ENCODE data around the gene PDCD7.
A peak's percentile ranks its signal among the peaks of the same experiment; 100 is the strongest.
"Not testable (repeated sequence)": the region's sequence is repeated elsewhere in the genome, so short reads cannot be mapped to it uniquely, and the experiment has no call there.

Gene PDCD7, protein sequence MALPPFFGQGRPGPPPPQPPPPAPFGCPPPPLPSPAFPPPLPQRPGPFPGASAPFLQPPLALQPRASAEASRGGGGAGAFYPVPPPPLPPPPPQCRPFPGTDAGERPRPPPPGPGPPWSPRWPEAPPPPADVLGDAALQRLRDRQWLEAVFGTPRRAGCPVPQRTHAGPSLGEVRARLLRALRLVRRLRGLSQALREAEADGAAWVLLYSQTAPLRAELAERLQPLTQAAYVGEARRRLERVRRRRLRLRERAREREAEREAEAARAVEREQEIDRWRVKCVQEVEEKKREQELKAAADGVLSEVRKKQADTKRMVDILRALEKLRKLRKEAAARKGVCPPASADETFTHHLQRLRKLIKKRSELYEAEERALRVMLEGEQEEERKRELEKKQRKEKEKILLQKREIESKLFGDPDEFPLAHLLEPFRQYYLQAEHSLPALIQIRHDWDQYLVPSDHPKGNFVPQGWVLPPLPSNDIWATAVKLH

DNA sequence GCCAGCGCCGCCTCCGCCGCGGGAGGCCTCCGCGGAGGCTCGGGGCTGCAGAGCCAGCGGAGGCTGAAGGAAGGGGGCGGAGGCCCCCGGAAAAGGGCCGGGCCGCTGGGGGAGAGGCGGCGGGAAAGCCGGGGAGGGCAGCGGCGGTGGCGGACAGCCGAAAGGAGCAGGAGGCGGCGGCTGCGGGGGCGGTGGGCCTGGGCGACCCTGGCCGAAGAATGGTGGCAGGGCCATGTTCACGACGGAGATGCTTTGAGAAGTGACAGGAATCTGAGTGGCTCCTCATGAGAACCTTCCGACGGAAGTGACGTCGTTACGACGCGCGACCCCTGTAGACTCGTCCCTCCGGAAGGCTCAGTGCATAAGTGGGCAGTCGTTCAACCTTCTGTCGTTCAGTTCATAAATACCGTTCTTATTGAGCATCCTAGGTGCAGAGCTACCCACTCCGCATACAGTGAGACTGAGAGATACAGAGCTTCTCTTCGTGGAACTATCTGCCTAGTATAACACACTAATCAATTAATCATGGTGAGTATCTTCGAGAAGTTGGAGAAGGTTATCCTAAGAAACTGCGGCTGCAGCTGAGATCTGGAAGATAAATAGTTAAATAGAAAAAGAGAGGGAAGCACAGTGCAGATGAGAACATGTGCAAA is at the start of gene PDCD7:
TSS of gene PDCD7 (minus strand) at position 261 of the 653 bp plus-strand sequence. CDS start at position 234, 27 bp downstream.
- TF ChIP-seq, protein P1, sequence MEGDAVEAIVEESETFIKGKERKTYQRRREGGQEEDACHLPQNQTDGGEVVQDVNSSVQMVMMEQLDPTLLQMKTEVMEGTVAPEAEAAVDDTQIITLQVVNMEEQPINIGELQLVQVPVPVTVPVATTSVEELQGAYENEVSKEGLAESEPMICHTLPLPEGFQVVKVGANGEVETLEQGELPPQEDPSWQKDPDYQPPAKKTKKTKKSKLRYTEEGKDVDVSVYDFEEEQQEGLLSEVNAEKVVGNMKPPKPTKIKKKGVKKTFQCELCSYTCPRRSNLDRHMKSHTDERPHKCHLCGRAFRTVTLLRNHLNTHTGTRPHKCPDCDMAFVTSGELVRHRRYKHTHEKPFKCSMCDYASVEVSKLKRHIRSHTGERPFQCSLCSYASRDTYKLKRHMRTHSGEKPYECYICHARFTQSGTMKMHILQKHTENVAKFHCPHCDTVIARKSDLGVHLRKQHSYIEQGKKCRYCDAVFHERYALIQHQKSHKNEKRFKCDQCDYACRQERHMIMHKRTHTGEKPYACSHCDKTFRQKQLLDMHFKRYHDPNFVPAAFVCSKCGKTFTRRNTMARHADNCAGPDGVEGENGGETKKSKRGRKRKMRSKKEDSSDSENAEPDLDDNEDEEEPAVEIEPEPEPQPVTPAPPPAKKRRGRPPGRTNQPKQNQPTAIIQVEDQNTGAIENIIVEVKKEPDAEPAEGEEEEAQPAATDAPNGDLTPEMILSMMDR (IDR thresholded peaks at IDR 0.05; ENCODE audit: low read depth, low read length, missing control alignments), result no peak
- DNase-seq (ENCODE audit: low read depth), result peak; percentile 79
- in situ Hi-C loops (cut with HindIII; ENCODE audit: low sequenced_read_pairs), result no loop called here
- H3K4me3 ChIP-seq (ENCODE audit: low read depth, low read length), result peak within 1 kb of the TSS; percentile 65

DNA sequence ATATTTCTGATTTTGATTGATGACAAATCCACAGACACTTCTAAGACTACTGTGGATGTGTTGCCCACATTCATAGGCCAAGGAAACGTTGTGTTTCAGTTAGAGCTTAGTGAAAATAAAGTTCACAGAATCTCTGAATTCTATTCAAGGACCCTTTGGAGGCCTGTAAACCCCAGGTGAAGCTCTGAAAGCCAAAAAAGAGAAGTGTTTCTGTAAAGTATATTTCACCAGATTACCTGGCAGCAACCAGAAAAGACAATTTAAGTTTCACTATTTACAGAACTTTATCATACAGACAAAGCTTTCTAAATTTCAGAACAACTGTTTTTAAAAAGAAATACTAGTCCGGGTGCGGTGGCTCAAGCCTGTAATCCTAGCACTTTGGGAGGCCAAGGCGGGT is 48.9 kb upstream of the PDCD7 start:
- TF ChIP-seq, protein P1 (IDR thresholded peaks at IDR 0.05; ENCODE audit: low read depth, low read length, missing control alignments), result no peak
- in situ Hi-C loops (cut with HindIII; ENCODE audit: low sequenced_read_pairs), result no loop called here
- no peak overlapping the region for H3K4me3 ChIP-seq (ENCODE audit: low read depth, low read length)
- DNase-seq (ENCODE audit: low read depth), result no peak

DNA sequence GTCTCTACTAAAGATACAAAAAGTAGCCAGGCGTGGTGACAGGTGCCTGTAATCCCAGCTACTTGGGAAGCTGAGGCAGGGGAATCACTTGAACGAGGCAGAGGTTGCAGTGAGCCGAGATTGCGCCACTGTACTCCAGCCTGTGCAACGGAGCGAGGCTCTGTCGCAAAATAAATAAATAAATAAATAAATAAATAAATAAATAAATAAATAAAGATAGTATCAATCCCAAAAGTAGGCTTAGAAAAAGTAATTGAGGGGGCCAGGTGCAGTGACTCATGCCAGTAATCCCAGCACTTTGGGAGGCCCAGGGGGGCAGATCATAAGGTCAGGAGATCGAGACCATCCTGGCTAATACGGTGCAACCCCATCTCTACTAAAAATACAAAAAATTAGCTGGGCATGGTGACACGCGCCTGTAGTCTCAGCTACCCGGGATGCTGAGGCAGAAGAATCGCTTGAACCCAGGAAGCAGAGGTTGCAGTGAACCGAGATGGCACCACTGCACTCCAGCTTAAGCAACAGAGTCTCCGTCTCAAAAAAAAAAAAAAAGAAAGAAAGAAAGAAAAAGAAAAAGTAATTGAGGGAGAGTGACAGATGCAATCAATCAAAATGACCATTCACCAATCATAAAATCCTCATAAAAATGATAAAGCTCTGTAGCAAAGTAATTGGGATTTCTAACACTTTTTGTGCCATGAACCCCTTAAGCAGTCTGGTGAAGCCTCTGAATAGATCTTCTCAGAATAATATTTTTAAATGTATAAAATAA is 48.2 kb upstream of the PDCD7 start:
- in situ Hi-C loops (cut with HindIII; ENCODE audit: low sequenced_read_pairs); DNase-seq (ENCODE audit: low read depth); H3K4me3 ChIP-seq (ENCODE audit: low read depth, low read length): not testable (repeated sequence)

- DNase-seq (ENCODE audit: low read depth), result no peak
- in situ Hi-C loops (cut with HindIII; ENCODE audit: low sequenced_read_pairs), result no loop called here
Observed at GRCh38 chr15:65180167-65180566, 46.6 kb upstream of the PDCD7 start.

GRCh38 chr15:65177901-65178300 is 44.3 kb upstream of the PDCD7 start:
- no peak overlapping the region for H3K4me3 ChIP-seq (ENCODE audit: low read depth, low read length)
- no peak for DNase-seq (ENCODE audit: low read depth)
- in situ Hi-C loops (cut with HindIII; ENCODE audit: low sequenced_read_pairs), result no loop called here
- TF ChIP-seq, protein P1 (IDR thresholded peaks at IDR 0.05; ENCODE audit: low read depth, low read length, missing control alignments), result no peak

More at GRCh38 chr15:65180167-65180566, 46.6 kb upstream of the PDCD7 start:
- TF ChIP-seq, protein P1 (IDR thresholded peaks at IDR 0.05; ENCODE audit: low read depth, low read length, missing control alignments), result no peak
- H3K4me3 ChIP-seq (ENCODE audit: low read depth, low read length), result no peak overlapping the region

DNA sequence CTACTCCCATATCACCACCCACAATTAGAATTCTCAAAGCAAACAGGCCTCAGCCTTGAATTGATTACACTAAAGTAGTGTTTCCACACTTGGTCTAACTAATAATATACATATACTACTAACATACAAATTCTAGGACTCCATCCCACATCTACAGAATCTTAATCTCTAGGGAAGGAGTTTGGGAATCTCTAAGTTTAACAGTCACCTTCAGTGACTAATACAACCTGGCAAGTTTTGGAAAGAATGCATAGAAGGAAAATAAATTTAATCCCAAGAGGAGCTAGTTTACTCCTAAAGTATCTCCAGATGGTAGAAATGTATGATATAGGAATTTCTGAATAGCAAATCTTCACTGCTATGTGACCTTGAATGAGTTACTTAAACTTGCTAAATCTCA is 42.4 kb upstream of the PDCD7 start:
- in situ Hi-C loops (cut with HindIII; ENCODE audit: low sequenced_read_pairs), result no loop called here
- H3K4me3 ChIP-seq (ENCODE audit: low read depth, low read length), result no peak overlapping the region
- TF ChIP-seq, protein P1 (IDR thresholded peaks at IDR 0.05; ENCODE audit: low read depth, low read length, missing control alignments), result no peak
- DNase-seq (ENCODE audit: low read depth), result no peak
